ENCODE measurements around the gene GLRA1.

GLRA1 gene

GRCh38 chr5:151937851-151938250, 13.2 kb upstream of the GLRA1 start:
- H3K36me3 Mint-ChIP-seq (ENCODE audit: low read depth): no peaks in the 10 kb centered on the region
- H3K27me3 Mint-ChIP-seq: no peaks in the 10 kb centered on the region
- peaks cover 11% of the 10 kb centered on the region for H3K9me3 Mint-ChIP-seq
- H3K4me3 Mint-ChIP-seq: no peak overlapping the region
- no peak overlapping the region for H3K27ac Mint-ChIP-seq
- H3K4me1 Mint-ChIP-seq (ENCODE audit: low read depth): no peaks in the 10 kb centered on the region

DNA sequence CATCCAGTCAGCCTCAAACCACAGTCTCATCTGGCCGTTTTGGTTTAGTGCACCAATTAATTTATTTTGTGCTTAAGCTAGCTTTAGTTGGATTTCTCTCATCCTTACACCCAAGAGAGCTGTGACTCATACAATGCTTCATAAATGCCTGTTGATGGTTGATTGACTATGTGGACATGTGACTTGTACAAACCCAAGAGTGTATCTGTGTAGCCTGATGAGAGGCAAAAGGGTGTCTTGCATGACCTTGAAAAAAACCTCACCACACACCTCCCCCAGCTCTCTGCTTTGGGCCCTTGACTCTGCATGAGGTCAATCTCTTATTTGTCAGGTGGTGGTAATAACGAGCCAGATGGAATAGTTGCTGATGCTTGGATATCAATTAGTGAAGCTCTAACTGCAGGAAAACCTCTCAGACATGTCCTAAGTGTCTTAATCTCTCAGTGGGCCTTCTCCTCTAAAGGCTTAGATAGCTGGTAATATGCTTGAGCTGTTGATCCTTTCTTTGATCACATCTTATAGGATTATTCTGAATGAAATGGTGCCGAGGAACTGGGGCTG, 10.6 kb upstream of the GLRA1 start:
- H3K9me3 Mint-ChIP-seq: peaks cover 25% of the 10 kb centered on the region
- no peak overlapping the region for H3K27ac Mint-ChIP-seq

DNA sequence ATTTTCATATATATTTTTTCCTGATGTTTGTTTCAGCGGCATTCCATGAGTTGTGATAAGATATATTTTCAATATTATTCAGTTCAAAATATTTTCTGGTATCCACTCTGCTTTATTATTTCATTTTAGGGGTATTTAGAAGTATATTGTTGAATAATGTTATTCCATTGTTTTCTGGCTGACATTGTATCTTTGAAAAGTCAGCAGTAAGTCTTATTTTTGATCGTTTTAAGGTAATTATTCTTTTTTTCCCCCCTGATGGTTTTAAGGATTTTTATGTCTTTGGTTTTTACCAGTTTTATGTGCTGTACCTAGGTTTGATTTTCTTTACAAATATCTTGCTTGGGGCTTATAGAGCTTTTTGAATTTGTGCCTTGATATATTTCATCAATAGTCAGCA, 6.6 kb upstream of the GLRA1 start:
- Mint-ChIP-seq H3K4me3 (no peak overlapping the region), H3K27me3 (peaks cover 1% of the 10 kb centered on the region)

More for the DNA sequence above, 10.6 kb upstream of the GLRA1 start:
- Mint-ChIP-seq H3K4me1 (ENCODE audit: low read depth) (no peaks in the 10 kb centered on the region), H3K4me3 (no peak overlapping the region), H3K27me3 (no peaks in the 10 kb centered on the region), H3K36me3 (ENCODE audit: low read depth) (no peaks in the 10 kb centered on the region)

DNA sequence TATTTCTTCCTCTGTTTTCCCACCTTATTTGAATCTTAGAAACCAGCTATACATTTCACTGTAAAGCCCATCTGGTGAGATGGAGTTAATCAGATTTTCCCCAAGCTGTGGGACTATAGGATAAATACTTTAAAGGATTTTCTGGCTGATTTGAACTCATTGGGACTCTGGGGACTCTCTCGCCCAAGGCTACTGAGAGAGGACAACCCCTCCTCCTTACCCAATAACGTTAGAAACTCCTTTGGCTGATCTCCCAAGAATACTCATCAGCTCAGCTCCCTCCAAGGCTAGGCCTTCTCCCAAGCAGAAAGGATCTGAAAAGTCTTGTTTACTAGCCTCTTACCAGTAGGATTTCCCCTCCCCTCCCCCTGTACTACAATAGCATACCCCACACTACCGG, 1.5 kb upstream of the GLRA1 start:
- no peaks in the 10 kb centered on the region for H3K4me1 Mint-ChIP-seq (ENCODE audit: low read depth)
- H3K9me3 Mint-ChIP-seq: peaks cover 5% of the 10 kb centered on the region
- no peak overlapping the region for H3K27ac Mint-ChIP-seq
- no peak overlapping the region for H3K4me3 Mint-ChIP-seq
- peaks cover 33% of the 10 kb centered on the region for H3K27me3 Mint-ChIP-seq
- no peaks in the 10 kb centered on the region for H3K36me3 Mint-ChIP-seq (ENCODE audit: low read depth)

More for the DNA sequence above, 6.6 kb upstream of the GLRA1 start:
- H3K27ac Mint-ChIP-seq: no peak overlapping the region
- H3K4me1 Mint-ChIP-seq (ENCODE audit: low read depth): no peaks in the 10 kb centered on the region
- H3K36me3 Mint-ChIP-seq (ENCODE audit: low read depth): no peaks in the 10 kb centered on the region
- H3K9me3 Mint-ChIP-seq: peaks cover 30% of the 10 kb centered on the region

- H3K4me3 Mint-ChIP-seq: no peak overlapping the region
- H3K27me3 Mint-ChIP-seq: peaks cover 33% of the 10 kb centered on the region
- no peaks in the 10 kb centered on the region for H3K4me1 Mint-ChIP-seq (ENCODE audit: low read depth)
- H3K36me3 Mint-ChIP-seq (ENCODE audit: low read depth): no peaks in the 10 kb centered on the region
- peaks cover 5% of the 10 kb centered on the region for H3K9me3 Mint-ChIP-seq
- no peak overlapping the region for H3K27ac Mint-ChIP-seq
Observed at GRCh38 chr5:151925340-151925739, 689 bp upstream of the GLRA1 start.

DNA sequence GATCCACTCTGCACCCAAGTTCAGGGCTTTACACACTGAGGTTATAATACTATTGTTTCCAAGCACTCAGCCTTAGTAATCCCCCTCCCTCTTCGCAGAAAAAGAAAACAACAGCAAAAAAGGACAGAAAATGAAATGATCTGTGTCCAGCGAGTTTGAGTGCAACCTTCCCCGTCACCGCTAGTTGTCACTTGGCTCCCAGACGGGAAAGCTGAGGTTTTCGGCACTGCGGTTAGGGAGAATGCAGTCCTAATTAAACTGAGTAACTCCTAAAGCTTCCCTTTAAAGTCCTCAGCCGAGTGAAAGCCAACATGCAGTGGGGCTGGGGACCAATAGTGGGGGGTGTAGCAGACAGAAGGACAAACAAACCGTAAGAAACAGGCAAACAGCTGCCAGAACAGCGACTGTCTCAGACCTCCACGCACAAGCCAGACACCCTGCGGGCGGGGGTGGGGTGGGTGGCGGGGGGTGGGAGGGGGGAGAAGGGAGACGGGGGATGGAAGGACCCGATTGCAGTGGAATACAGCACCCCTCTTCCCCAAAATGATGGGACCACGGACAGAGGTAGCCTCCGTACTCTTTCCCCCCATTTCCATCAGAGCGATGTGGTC, 680 bp downstream of the GLRA1 start:
- H3K9me3 Mint-ChIP-seq: peaks cover 5% of the 10 kb centered on the region
- H3K36me3 Mint-ChIP-seq (ENCODE audit: low read depth): no peaks in the 10 kb centered on the region
- H3K27me3 Mint-ChIP-seq: peaks cover 33% of the 10 kb centered on the region
- H3K27ac Mint-ChIP-seq: no peak overlapping the region
- H3K4me3 Mint-ChIP-seq: no peak overlapping the region
- no peaks in the 10 kb centered on the region for H3K4me1 Mint-ChIP-seq (ENCODE audit: low read depth)

DNA sequence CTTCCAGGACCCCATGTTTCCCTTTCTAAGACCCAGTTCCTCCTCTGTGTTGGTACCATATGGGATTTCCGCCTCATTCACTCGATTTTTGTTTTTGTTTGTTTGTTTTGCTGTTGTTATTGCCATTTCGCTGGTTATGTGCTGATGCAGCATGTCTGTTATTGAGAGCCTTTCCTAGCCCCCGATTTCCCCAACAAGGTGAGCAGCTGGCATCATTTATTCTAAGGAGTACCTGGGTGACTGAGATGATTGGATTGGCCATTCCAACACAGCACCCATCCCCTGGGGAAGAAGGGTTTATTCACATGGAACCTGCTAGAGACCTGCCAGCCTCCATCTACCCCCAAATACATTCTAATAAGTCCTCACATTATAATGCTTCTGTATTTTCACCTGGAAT, 2.7 kb downstream of the GLRA1 start:
- Mint-ChIP-seq H3K4me3 (no peak overlapping the region), H3K27me3 (peaks cover 33% of the 10 kb centered on the region), H3K4me1 (ENCODE audit: low read depth) (no peaks in the 10 kb centered on the region), H3K9me3 (no peaks in the 10 kb centered on the region), H3K27ac (no peak overlapping the region), H3K36me3 (ENCODE audit: low read depth) (no peaks in the 10 kb centered on the region)

GRCh38 chr5:151917904-151918303, 6.7 kb downstream of the GLRA1 start:
- Mint-ChIP-seq H3K27me3 (peaks cover 4% of the 10 kb centered on the region), H3K4me1 (ENCODE audit: low read depth) (no peaks in the 10 kb centered on the region), H3K9me3 (no peaks in the 10 kb centered on the region), H3K27ac (no peak overlapping the region), H3K36me3 (ENCODE audit: low read depth) (no peaks in the 10 kb centered on the region), H3K4me3 (no peak overlapping the region)

GRCh38 chr5:151913425-151913824, 11.2 kb downstream of the GLRA1 start:
- Mint-ChIP-seq H3K27me3 (peaks cover 3% of the 10 kb centered on the region), H3K4me3 (no peak overlapping the region), H3K36me3 (ENCODE audit: low read depth) (no peaks in the 10 kb centered on the region), H3K27ac (no peak overlapping the region), H3K9me3 (no peaks in the 10 kb centered on the region), H3K4me1 (ENCODE audit: low read depth) (no peaks in the 10 kb centered on the region)

GRCh38 chr5:151912360-151912759, 12.3 kb downstream of the GLRA1 start:
- H3K27ac Mint-ChIP-seq: no peak overlapping the region
- peaks cover 3% of the 10 kb centered on the region for H3K27me3 Mint-ChIP-seq
- no peaks in the 10 kb centered on the region for H3K4me1 Mint-ChIP-seq (ENCODE audit: low read depth)
- no peaks in the 10 kb centered on the region for H3K36me3 Mint-ChIP-seq (ENCODE audit: low read depth)
- no peak overlapping the region for H3K4me3 Mint-ChIP-seq
- H3K9me3 Mint-ChIP-seq: no peaks in the 10 kb centered on the region

DNA sequence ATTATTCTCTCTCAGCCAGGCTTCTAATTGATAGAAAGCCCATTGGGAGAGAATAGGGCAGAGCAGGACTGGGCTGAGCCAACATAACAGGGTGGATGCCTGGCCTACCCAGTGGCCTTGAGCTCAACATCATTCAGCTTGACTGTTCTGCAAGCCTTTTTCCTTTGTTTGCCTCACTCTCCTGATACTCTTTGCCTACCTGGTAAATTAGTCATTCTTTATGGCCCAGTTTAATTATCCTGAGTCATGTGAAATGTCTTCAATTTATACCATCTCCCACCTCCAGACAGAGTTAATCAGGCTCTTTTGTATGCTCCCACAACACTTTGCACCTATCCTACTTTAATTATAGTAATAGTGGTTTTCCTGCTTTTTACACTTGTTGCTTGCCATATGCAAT, 13.6 kb downstream of the GLRA1 start:
- no peaks in the 10 kb centered on the region for H3K4me1 Mint-ChIP-seq (ENCODE audit: low read depth)
- H3K27ac Mint-ChIP-seq: no peak overlapping the region
- no peaks in the 10 kb centered on the region for H3K36me3 Mint-ChIP-seq (ENCODE audit: low read depth)
- H3K4me3 Mint-ChIP-seq: no peak overlapping the region
- H3K9me3 Mint-ChIP-seq: no peaks in the 10 kb centered on the region
- H3K27me3 Mint-ChIP-seq: peaks cover 2% of the 10 kb centered on the region

GRCh38 chr5:151909628-151910027, 15.0 kb downstream of the GLRA1 start:
- Mint-ChIP-seq H3K27ac (no peak overlapping the region), H3K27me3 (no peaks in the 10 kb centered on the region), H3K4me3 (no peak overlapping the region), H3K36me3 (ENCODE audit: low read depth) (no peaks in the 10 kb centered on the region), H3K9me3 (no peaks in the 10 kb centered on the region), H3K4me1 (ENCODE audit: low read depth) (no peaks in the 10 kb centered on the region)

DNA sequence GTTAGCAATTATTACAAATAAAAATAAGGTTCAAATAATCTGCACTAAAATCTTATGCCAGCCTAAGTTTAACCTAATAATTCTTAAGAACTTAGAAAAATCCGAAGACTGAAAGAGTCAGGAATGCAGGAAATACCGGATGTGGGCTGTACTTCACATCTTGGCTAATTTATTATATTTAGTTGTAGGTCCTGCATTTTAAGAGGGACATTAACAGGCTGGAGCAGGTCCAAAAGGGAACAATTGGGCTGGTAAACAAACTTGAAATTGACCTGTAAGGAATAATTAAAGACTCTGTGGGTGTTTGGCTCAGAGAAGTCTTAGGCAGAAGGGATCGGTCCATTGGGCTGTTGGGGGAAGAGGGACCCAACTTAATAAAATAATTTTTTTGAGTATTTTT, 18.4 kb downstream of the GLRA1 start:
- Mint-ChIP-seq H3K4me1 (ENCODE audit: low read depth) (no peaks in the 10 kb centered on the region), H3K9me3 (no peaks in the 10 kb centered on the region), H3K4me3 (no peak overlapping the region), H3K27me3 (peaks cover 6% of the 10 kb centered on the region), H3K36me3 (ENCODE audit: low read depth) (no peaks in the 10 kb centered on the region), H3K27ac (no peak overlapping the region)

DNA sequence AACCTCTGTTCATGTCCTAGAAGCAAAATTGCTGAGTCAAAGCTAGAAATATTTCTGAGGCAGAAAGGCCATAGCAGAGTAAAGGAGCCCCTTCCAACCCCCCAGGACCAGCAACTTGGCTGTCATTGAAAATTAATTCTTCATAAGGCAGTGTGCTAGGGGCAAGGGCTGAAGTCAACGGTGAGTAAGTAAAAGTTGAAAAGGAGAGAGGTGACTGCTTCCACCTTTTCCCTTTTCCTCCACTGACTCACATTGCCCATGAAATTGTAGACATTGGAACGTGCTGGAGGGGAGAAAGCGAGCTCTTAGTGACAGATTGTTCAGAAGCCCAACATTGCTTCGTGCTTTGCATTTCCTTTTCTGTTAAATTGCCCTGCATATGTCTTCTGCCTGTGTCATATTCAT, 19.1 kb downstream of the GLRA1 start:
- no peak overlapping the region for H3K27ac Mint-ChIP-seq
- H3K4me3 Mint-ChIP-seq: no peak overlapping the region
- H3K4me1 Mint-ChIP-seq (ENCODE audit: low read depth): no peaks in the 10 kb centered on the region
- H3K27me3 Mint-ChIP-seq: peaks cover 8% of the 10 kb centered on the region
- H3K9me3 Mint-ChIP-seq: no peaks in the 10 kb centered on the region
- H3K36me3 Mint-ChIP-seq (ENCODE audit: low read depth): no peaks in the 10 kb centered on the region

- H3K4me3 Mint-ChIP-seq: no peak overlapping the region
- no peaks in the 10 kb centered on the region for H3K4me1 Mint-ChIP-seq (ENCODE audit: low read depth)
- H3K27ac Mint-ChIP-seq: no peak overlapping the region
- H3K9me3 Mint-ChIP-seq: no peaks in the 10 kb centered on the region
- no peaks in the 10 kb centered on the region for H3K36me3 Mint-ChIP-seq (ENCODE audit: low read depth)
- peaks cover 8% of the 10 kb centered on the region for H3K27me3 Mint-ChIP-seq
Observed at GRCh38 chr5:151904909-151905308, 19.7 kb downstream of the GLRA1 start.

DNA sequence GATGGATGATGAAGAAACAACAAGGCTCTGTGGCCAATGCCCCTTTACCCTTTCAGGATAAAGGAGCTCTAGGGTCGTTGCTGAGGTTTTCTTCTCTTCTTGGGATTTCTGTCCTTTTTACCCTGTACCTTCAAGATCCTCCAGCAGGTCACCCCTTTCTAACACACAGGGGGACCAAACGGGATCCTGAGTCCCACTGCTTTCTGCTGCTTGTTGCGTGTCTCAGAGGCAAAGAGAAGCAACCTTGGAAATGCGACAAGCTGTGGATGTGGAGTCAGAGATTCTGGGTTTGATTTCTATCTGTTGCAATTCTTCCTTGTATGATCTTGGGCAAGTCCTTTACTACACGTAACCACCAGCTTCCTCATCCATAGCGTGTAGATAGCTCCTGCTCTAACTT, 20.5 kb downstream of the GLRA1 start:
- H3K4me1 Mint-ChIP-seq (ENCODE audit: low read depth): no peaks in the 10 kb centered on the region
- no peaks in the 10 kb centered on the region for H3K36me3 Mint-ChIP-seq (ENCODE audit: low read depth)
- H3K9me3 Mint-ChIP-seq: no peaks in the 10 kb centered on the region
- peaks cover 8% of the 10 kb centered on the region for H3K27me3 Mint-ChIP-seq
- no peak overlapping the region for H3K4me3 Mint-ChIP-seq
- H3K27ac Mint-ChIP-seq: no peak overlapping the region
